NCI-H1694 treated with DMSO at 0.1 percent for 48 hours (cell line): ENCODE data around the gene REEP6.
"Not testable (repeated sequence)": the region's sequence is repeated elsewhere in the genome, so short reads cannot be mapped to it uniquely, and the experiment has no call there.

ENCODE experiments used
- DNase-seq: peaks from one replicate; lab custom pipeline; 2025; lab: John Stamatoyannopoulos, UW

REEP6 gene

GRCh38 chr19:1490311-1491113 lies 469 bp upstream of the REEP6 start, which contains the start of gene PCSK4:
TSS of gene PCSK4 (minus strand) at chr19:1490350. CDS start at chr19:1490346, 4 bp downstream.
- peak; percentile 93 for DNase-seq

GRCh38 chr19:1491849-1492170 lies 829 bp downstream of the REEP6 start:
- no peak for DNase-seq

DNA sequence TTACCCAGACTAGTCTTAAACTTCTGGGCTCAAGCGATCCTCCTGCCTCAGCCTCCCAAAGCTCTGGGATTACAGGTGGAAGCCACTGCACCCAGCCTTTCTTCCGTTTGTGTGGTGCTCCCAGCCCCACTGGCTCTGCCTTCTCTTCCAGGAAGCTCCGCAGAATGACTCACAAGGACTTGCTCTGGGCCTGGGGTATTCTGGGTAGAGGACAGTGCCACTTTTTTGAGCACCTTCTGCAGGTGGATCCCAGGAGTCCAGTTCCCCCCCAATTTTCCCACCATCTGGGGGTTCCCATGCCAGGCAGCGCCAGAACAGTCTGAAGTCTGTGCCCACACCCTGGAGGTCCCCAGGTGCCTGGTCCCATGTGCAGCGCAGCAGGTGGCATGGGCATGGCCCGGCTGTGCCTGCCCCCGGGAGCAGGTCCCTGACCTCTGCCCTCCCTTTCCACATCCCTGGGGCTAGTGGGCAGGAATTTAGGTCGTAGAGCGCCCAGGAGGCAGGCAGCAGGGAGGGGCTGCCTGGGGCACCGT lies 1.6 kb downstream of the REEP6 start:
- DNase-seq: no peak

GRCh38 chr19:1494115-1494815 lies 3.3 kb downstream of the REEP6 start:
- no peak for DNase-seq

GRCh38 chr19:1495051-1495798 lies 4.2 kb downstream of the REEP6 start:
- DNase-seq: no peak

- DNase-seq: no peak
Measured at GRCh38 chr19:1495799-1496713, 5.1 kb downstream of the REEP6 start.

- DNase-seq: no peak
Measured at GRCh38 chr19:1496714-1497577, 6.0 kb downstream of the REEP6 start.

DNA sequence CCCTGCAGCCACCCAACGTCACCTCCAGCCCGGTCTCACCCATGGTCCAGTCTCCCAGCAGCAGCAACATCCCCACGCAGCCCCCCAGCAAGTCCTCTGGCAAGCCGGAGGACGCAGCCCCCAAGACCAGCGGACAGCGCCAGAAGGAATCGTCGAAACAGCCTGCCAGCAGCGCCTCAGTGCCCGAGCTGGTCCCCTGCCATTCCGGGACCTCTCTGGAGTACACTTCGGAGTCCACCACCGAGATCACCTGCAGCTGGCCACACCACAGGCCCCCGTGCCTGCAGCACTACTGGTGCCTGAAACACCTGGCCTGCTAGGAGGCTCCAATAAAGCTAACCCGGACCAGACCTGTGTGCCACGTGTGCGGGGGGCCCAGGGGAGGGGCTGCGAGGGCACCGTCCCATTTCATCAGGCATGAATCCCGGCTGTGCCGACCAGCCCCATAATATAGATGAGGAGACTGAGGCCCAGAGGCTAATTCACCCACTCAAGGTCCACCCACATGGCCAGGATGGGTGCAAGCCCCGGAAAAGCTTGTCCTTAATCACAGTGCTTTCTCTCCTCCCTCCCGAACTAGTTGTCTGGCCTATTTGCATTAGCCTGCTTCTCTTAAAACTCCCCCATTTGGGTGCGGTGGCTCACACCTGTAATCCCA lies 6.7 kb downstream of the REEP6 start:
- DNase-seq: no peak

- DNase-seq: not testable (repeated sequence)
Measured at GRCh38 chr19:1499231-1499630, 8.2 kb downstream of the REEP6 start.

GRCh38 chr19:1501200-1501595 lies 10.2 kb downstream of the REEP6 start:
- no peak for DNase-seq

GRCh38 chr19:1502433-1503088 lies 11.6 kb downstream of the REEP6 start:
- no peak for DNase-seq

DNA sequence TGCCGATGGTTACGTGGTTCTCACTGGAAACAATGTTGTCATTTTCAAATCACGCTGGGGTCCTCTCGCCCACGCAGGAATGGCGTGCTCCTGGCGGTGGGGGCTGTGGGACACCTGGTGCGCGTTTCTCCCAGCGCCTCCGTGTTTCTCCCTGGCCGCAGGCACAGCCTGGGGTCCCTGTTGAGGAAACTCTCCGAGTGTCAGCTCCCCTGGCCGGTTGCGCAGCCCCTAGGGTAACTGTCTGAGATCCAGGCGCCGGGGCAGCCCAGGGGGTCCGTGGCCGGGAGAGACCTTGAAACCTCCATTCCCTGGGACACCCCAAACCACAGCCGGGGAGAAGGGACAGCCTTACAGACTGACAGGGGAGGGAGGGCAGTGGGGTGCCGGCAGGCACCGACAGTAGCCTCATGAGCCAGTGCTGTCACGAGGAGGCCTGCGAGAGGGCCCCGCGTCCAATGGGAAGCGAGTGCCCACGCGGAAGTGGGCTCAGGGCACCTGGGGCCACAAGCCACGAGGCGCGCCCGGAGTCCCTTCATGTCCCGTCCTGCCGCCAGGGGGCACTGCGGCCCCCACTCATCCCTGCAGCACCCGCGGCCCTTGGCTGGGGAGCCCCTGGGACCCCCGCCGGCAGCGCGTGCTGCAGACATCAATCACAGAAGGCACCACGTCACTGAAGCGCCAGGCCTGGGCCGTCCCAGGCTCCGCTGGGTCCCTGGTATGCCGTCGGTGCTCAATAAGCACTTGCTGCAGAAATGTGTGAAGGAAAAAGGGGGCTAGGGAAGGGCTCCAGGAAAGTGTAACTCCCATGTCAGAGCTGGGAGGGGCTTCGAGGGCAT lies 12.3 kb downstream of the REEP6 start:
- DNase-seq: no peak

DNA sequence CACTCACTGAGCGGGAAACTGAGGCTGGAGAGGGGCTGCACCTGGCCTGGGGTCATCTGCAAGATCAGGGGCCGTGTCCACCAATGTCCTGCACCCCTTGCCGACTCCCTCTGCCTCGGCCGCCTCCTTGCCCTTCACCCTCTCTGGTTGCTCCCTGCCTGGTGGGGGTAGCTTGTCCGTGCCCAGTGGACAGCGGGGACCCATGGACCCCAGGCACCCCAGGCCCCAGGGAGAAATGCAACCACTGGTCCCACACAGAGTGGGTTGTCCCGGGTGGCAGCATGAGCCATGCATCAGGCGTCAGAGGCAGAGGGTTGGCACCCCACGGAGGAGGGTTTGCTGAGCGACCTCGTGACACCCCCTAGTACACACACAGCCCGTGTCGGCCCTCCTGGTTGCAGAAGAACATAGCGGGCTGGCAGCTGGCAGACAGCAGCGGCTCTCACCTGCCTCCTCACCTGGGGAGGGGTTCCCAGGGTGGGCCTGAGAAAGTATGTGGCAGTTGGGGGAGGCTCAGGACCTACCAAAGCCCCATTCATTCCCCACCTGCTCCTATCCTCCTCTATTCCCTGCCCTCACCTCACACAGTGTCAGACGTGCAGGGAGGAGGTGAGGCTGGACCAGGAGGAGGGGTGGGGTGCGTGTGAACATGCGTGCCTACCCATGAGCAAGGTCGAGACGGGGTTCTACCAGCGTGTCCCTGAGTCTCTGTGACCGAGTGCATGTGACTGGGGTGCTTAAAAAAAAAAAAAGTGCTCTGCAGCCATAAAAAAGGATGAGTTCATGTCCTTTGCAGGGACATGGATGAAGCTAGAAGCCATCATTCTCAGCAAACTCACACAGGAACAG lies 13.2 kb downstream of the REEP6 start:
- no peak for DNase-seq

DNA sequence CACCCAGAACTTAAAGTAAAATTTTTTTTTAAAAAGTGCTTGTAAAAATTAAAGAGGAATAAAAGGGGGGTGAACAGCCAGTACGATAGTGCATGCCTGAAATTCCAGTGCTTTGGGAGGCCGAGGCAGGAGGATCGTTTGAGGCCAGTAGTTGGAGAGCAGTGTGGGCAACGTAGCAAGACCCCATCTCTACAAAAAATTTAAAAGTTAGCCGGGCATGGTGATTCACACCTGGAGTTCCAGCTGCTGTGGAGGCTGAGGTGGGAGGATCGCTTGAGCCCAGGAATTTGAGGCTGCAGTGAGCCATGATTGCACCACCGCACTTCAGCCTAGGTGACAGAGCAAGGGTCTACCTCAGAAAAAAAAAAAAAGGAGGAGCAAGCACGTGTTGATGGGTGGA lies 14.0 kb downstream of the REEP6 start:
- DNase-seq: no peak

DNA sequence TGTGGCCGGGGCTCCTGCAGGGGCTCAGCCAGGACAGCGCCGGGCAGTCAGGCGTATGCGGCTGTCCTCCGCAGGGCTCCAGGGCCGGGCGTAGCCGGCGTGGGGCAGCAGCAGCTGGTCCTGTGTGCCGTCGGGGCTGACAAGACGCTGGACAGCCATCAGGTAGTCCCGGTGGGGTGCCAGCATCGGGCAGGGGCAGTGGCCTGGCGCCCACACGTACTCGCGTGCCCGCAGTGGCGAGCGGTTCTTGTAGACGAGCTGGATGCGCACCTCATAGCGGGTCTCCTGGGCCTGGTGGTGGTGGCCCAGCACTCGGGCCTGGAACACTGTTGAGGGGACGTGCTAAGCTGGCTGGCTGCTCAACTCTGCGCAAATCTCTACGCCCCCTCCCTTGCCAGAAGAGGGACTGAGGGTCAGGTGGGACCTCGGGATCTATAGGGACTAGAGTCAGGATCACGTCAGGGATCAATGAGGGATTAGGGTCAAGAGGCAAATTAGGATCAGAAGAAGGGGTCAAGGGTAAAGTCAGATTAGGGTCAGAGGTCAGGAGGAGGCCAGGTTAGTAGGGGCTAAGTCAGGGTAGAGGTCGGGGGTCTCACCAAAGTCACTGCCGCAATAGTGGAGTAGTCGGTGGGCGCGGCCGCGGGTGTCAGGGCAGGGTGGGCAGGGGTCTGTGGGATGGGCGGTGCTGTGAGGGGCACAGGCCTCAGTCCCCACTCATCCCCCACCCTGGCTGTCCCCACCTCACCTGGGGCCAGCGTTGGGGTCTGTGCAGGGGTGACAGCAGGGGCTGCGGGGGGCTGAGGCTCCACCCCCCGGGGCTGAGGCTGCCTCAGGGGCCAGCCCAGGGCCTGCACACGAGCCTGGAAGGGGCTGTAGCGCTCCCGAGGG lies 15.3 kb downstream of the REEP6 start:
- DNase-seq: no peak

DNA sequence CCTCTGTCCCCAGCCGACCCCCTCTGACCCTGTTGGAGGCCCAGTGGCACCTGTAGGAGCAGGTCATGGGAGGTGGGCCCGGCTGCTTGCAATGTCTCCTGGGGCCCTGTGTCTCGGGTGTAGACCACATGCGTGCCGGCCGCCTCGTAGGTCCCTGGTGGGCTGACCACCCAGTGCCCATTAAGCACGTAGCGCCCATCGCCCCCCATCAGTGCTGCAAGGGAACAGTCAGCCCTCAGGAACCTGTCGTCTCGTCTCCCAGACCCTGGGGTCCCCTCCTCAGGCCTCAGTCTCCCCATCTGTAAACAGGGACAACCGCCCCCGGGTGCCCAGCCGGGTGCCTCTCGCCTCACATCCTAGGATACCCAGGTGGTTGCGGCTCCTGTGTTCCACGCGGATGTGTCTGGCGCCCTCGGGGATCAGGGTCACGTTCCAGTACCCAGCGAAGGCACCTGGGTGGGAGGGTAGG lies 16.2 kb downstream of the REEP6 start:
- DNase-seq: no peak
